Smooth muscle cell (in vitro differentiated cells): ENCODE measurements around the gene SMCHD1. TPM values are rescaled to one million over a fixed set of nuclear protein-coding genes. Genes with fewer than 3 reads are reported as not detected.

Source experiments
- DNase-seq: peaks from one replicate; lab custom pipeline; 2025; ENCODE audit not compliant: unreplicated experiment; lab: John Stamatoyannopoulos, UW
- H2AFZ ChIP-seq: fragments of 200-600 bp; sonication (generic); 2 replicates; pipeline ENCODE4 v1.6.0; 2016; ENCODE audit warnings: antibody characterized with exemption, low read depth, mild to moderate bottlenecking
- H3F3A ChIP-seq: fragments of 200-600 bp; sonication (generic); 2 replicates; pipeline ENCODE4 v1.6.0; 2017; ENCODE audit warnings: antibody characterized with exemption, low read depth
- H3K27ac ChIP-seq: fragments of 200-600 bp; sonication (generic); 2 replicates; pipeline ENCODE4 v1.5.1; 2016; ENCODE audit warnings: low read depth, mild to moderate bottlenecking
- H3K27me3 ChIP-seq: fragments of 200-600 bp; sonication (generic); 2 replicates; pipeline ENCODE4 v1.6.1; 2016; ENCODE audit warnings: low read depth, mild to moderate bottlenecking
- H3K36me3 ChIP-seq: fragments of 200-600 bp; sonication (generic); 2 replicates; pipeline ENCODE4 v1.5.1; 2016; ENCODE audit warnings: low read depth
- H3K4me1 ChIP-seq: fragments of 200-600 bp; sonication (generic); 2 replicates; pipeline ENCODE4 v1.5.1; 2016; ENCODE audit warnings: low read depth
- H3K4me2 ChIP-seq: fragments of 200-600 bp; sonication (generic); 2 replicates; pipeline ENCODE4 v1.6.0; 2016; ENCODE audit warnings: mild to moderate bottlenecking
- H3K4me3 ChIP-seq: fragments of 200-600 bp; sonication (generic); 2 replicates; pipeline ENCODE4 v1.5.1; 2016; ENCODE audit warnings: mild to moderate bottlenecking
- H3K79me2 ChIP-seq: fragments of 200-600 bp; sonication (generic); 2 replicates; pipeline ENCODE4 v1.6.0; 2016; ENCODE audit warnings: low read depth, mild to moderate bottlenecking
- H3K9ac ChIP-seq: fragments of 200-600 bp; sonication (generic); 2 replicates; pipeline ENCODE4 v1.6.0; 2016; ENCODE audit warnings: low read depth
- H3K9me3 ChIP-seq: fragments of 200-600 bp; sonication (generic); replicated peaks from 2 replicates; pipeline ENCODE4 v1.5.1; 2016; ENCODE audit warnings: low read depth
- H4K20me1 ChIP-seq: fragments of 200-600 bp; sonication (generic); 2 replicates; pipeline ENCODE4 v1.6.0; 2016; ENCODE audit warnings: low read depth
- CTCF ChIP-seq: fragments of 200-600 bp; sonication (generic); IDR thresholded peaks from 2 replicates; pipeline ENCODE4 v1.5.1; 2017; ENCODE audit warnings: borderline replicate concordance, mild to moderate bottlenecking, antibody characterized with exemption; ENCODE audit not compliant: insufficient read depth, poor library complexity, severe bottlenecking
- WGBS: methylation state at CpG from one replicate; pipeline ENCODE4 v1.1.7; 2016; ENCODE audit warnings: low lambda C conversion rate; 5-methylcytosine and 5-hydroxymethylcytosine counted together
- polyA plus RNA-seq: library from polyadenylated mRNA; unstranded; fragments of >200 nt; fragmentation: Nextera tagmentation; extraction: Ambion mirVana; gene quantifications from 2 replicates; pipeline ENCODE4 v1.2.1, GENCODE V29; 2016
- total RNA-seq: library from RNA; depleted of rRNA; stranded (reverse); fragments of >200 nt; gene quantifications from 2 replicates; pipeline ENCODE4 v1.2.3, GENCODE V29; 2014

Gene SMCHD1
- total and polyA plus RNA-seq, 2 experiments from 2014 or later, result 5.9 to 46.3 TPM

- Histone ChIP-seq H3K4me1 (no peaks in the 10 kb centered on the region), H3K4me2 (no peak overlapping the region), H3K79me2 (no peaks in the 10 kb centered on the region), H3K4me3 (no peak overlapping the region), H3F3A (no peaks in the 10 kb centered on the region), H3K9me3 (no peaks in the 10 kb centered on the region), H4K20me1 (no peaks in the 10 kb centered on the region), H3K27me3 (no peaks in the 10 kb centered on the region), H2AFZ (no peak overlapping the region), H3K27ac (no peak overlapping the region), H3K9ac (no peak overlapping the region), H3K36me3 (no peaks in the 10 kb centered on the region)
- DNase-seq, result no peak
- WGBS, result 100% methylated on average over 1 of the region's 1 CpG
- no peak for TF ChIP-seq CTCF
Observed at GRCh38 chr18:2840521-2840920, 185.0 kb downstream of the SMCHD1 start.

GRCh38 chr18:2843146-2843545 is 187.6 kb downstream of the SMCHD1 start:
- DNase-seq, result no peak
- Histone ChIP-seq H3K27ac (no peak overlapping the region), H3K4me2 (no peak overlapping the region), H3K4me3 (no peak overlapping the region), H3K79me2 (no peaks in the 10 kb centered on the region), H2AFZ (no peak overlapping the region), H3K9me3 (no peaks in the 10 kb centered on the region), H3K27me3 (no peaks in the 10 kb centered on the region), H3K4me1 (no peaks in the 10 kb centered on the region), H3K9ac (no peak overlapping the region), H4K20me1 (no peaks in the 10 kb centered on the region), H3F3A (peaks cover 5% of the 10 kb centered on the region), H3K36me3 (no peaks in the 10 kb centered on the region)
- no peak for TF ChIP-seq CTCF
- WGBS, result 93% methylated on average over 5 of the region's 6 CpGs

DNA sequence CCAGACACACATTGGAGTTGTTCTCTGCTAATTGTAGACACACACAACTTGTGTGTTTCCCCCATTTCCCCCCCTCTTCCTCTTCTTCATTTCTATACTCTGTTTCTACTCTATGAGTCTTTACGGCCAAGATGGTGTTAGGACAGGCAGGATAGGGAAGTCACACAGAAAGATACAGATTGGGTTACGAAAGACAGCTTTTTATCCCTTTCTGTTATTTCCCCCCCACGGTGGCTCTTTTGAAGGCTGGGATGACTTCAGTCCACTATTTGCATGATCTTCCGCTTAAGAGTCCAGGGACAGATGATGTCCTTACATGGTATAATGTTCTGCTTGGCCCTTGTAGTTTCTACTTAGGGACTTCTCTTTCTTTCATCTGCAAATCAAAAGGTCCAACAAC is 189.6 kb downstream of the SMCHD1 start:
- no peaks in the 10 kb centered on the region for H3K27me3 ChIP-seq
- H3F3A ChIP-seq, result peaks cover 5% of the 10 kb centered on the region
- H3K4me3 ChIP-seq, result no peak overlapping the region
- no peak overlapping the region for H3K4me2 ChIP-seq
- DNase-seq, result no peak
- no peaks in the 10 kb centered on the region for H3K9me3 ChIP-seq
- H3K27ac ChIP-seq, result no peak overlapping the region
- no peaks in the 10 kb centered on the region for H3K36me3 ChIP-seq
- no peak for TF ChIP-seq CTCF
- H4K20me1 ChIP-seq, result no peaks in the 10 kb centered on the region
- WGBS, result 71% methylated on average over 4 of the region's 4 CpGs
- no peaks in the 10 kb centered on the region for H3K4me1 ChIP-seq
- no peaks in the 10 kb centered on the region for H3K79me2 ChIP-seq
- no peak overlapping the region for H2AFZ ChIP-seq
- no peak overlapping the region for H3K9ac ChIP-seq

- peak within 1 kb of the TSS; percentile 97 for H3K4me2 ChIP-seq
- no peaks in the 10 kb centered on the region for H3K79me2 ChIP-seq
- H2AFZ ChIP-seq, result peak within 1 kb of the TSS; percentile 93
- WGBS, result 1% methylated on average over 72 of the region's 80 CpGs
- peak within 1 kb of the TSS; percentile 66 for H3K4me3 ChIP-seq
- H3K27ac ChIP-seq, result peak within 1 kb of the TSS; percentile 53
- peak within 1 kb of the TSS; percentile 50 for H3K9ac ChIP-seq
- no peaks in the 10 kb centered on the region for H3K27me3 ChIP-seq
- no peaks in the 10 kb centered on the region for H3K9me3 ChIP-seq
- TF ChIP-seq CTCF, result no peak
- no peaks in the 10 kb centered on the region for H4K20me1 ChIP-seq
- H3K36me3 ChIP-seq, result no peaks in the 10 kb centered on the region
- no peak for DNase-seq
- peaks cover 5% of the 10 kb centered on the region for H3F3A ChIP-seq
- H3K4me1 ChIP-seq, result no peaks in the 10 kb centered on the region
Observed at GRCh38 chr18:2846636-2847316, 191.2 kb downstream of the SMCHD1 start, which contains the start of gene EMILIN2. TSS of gene EMILIN2 (plus strand) at chr18:2847006. CDS start at chr18:2847189, 183 bp downstream.
